Measurements from ENCODE around the gene ATXN7.

GRCh38 chr3:63960048-63960711 is 96.5 kb downstream of the ATXN7 start:
- TF ChIP-seq POLR2AphosphoS5 (IDR thresholded peaks at IDR 0.05; ENCODE audit: low read depth, low read length) (no peak; the same call in 1 of the 2 replicates), SIN3A (IDR thresholded peaks at IDR 0.05; ENCODE audit: borderline replicate concordance, insufficient read depth, low read length) (no peak), TAF1 (IDR thresholded peaks at IDR 0.05; ENCODE audit: borderline replicate concordance, insufficient read depth, low read length) (no peak), REST (IDR thresholded peaks at IDR 0.05; ENCODE audit: insufficient read depth in 1 of 2, low read depth in 2 of 2, low read length in 2 of 2) (no peak), FOXP2 (optimal IDR thresholded peaks at IDR 0.05; ENCODE audit: borderline replicate concordance, extremely low read depth, extremely low read length, insufficient read depth) (no peak)

All from PFSK-1 (cell line).